Measurements from ENCODE around the gene FREM1.

- no peak for TF ChIP-seq POLR2AphosphoS5 (IDR thresholded peaks at IDR 0.05)
- no peak for TF ChIP-seq CTCF (IDR thresholded peaks at IDR 0.05)
- no peak for TF ChIP-seq POLR2A (IDR thresholded peaks at IDR 0.05)
Observed at GRCh38 chr9:14722391-14723035, 187.7 kb downstream of the FREM1 start, which contains the start of gene CER1.
